HepG2 (cell line): ENCODE results near the gene CDC20. TPM values are rescaled to one million over a fixed set of nuclear protein-coding genes. Genes with fewer than 3 reads are reported as not detected.

Experiments used
- ARNTL ChIP-seq: sonication (generic); formaldehyde crosslinking; IDR thresholded peaks from 2 replicates; pipeline ENCODE4 v1.4.0; 2020; ENCODE audit warnings: mild to moderate bottlenecking, missing genetic modification reagents
- ATF3 ChIP-seq: sonication (generic); formaldehyde crosslinking; IDR thresholded peaks from 2 replicates; pipeline ENCODE4 v1.4.0; 2020; ENCODE audit warnings: missing genetic modification reagents
- CBX5 ChIP-seq: sonication (generic); formaldehyde crosslinking; IDR thresholded peaks from 2 replicates; pipeline ENCODE4 v1.4.0; 2020; ENCODE audit warnings: missing genetic modification reagents, borderline replicate concordance
- CREM ChIP-seq, 2 experiments: sonication (generic) in 1 of 2; formaldehyde crosslinking in 1 of 2; IDR thresholded peaks; 2 replicates each; pipeline versions ENCODE4 v1.4.0 to v1.6.1; 2016 to 2020; ENCODE audit warnings: antibody characterized with exemption in 1 of 2, mild to moderate bottlenecking in 1 of 2, missing genetic modification reagents in 1 of 2
- ELF4 ChIP-seq: sonication (generic); formaldehyde crosslinking; IDR thresholded peaks from 2 replicates; pipeline ENCODE4 v1.5.0; 2020; ENCODE audit warnings: missing genetic modification reagents, mild to moderate bottlenecking, moderate library complexity, borderline replicate concordance
- ESRRA ChIP-seq: sonication (generic); formaldehyde crosslinking; IDR thresholded peaks from 2 replicates; pipeline ENCODE4 v1.5.1; 2020; ENCODE audit warnings: mild to moderate bottlenecking, low read depth, missing genetic modification reagents
- LCORL ChIP-seq, 2 experiments: fragments of 450-650 bp in 1 of 2; sonication (generic) in 1 of 2; formaldehyde crosslinking in 1 of 2; IDR thresholded peaks; 2 replicates each; pipeline versions ENCODE4 v1.5.0 to v1.6.1; 2017 to 2020; ENCODE audit warnings: antibody characterized with exemption in 1 of 2, missing genetic modification reagents in 1 of 2
- MAFG ChIP-seq: sonication (generic); formaldehyde crosslinking; IDR thresholded peaks from 2 replicates; pipeline ENCODE4 v1.5.1; 2020; ENCODE audit warnings: mild to moderate bottlenecking, missing genetic modification reagents
- NR3C1 ChIP-seq: sonication (generic); formaldehyde crosslinking; IDR thresholded peaks from 2 replicates; pipeline ENCODE4 v1.4.0; 2020; ENCODE audit warnings: missing genetic modification reagents
- SATB2 ChIP-seq: sonication (generic); formaldehyde crosslinking; IDR thresholded peaks from 2 replicates; pipeline ENCODE4 v1.5.0; 2020; ENCODE audit warnings: missing genetic modification reagents
- SUZ12 ChIP-seq: fragments of 150-350 bp; IDR thresholded peaks from 2 replicates; pipeline ENCODE4 v1.6.1; 2014; ENCODE audit warnings: low read depth, low read length
- TAF1 ChIP-seq: sonication (generic); formaldehyde crosslinking; IDR thresholded peaks from 2 replicates; pipeline ENCODE4 v1.4.0; 2020; ENCODE audit warnings: missing genetic modification reagents
- YEATS2 ChIP-seq: sonication (generic); formaldehyde crosslinking; IDR thresholded peaks from 2 replicates; pipeline ENCODE4 v1.4.0; 2020; ENCODE audit warnings: missing genetic modification reagents, borderline replicate concordance
- ZFP36L1 ChIP-seq: sonication (generic); formaldehyde crosslinking; IDR thresholded peaks from 2 replicates; pipeline ENCODE4 v1.8.0; 2022; ENCODE audit warnings: mild to moderate bottlenecking, missing genetic modification reagents, moderate library complexity
- ZNF432 ChIP-seq: sonication (generic); formaldehyde crosslinking; IDR thresholded peaks from 2 replicates; pipeline ENCODE4 v1.5.0; 2020; ENCODE audit warnings: missing genetic modification reagents, mild to moderate bottlenecking, borderline replicate concordance
- ZNF652 ChIP-seq: IDR thresholded peaks from 2 replicates; pipeline ENCODE4 v1.6.1; 2016; ENCODE audit warnings: low read depth, borderline replicate concordance
- ZNF691 ChIP-seq: sonication (generic); formaldehyde crosslinking; IDR thresholded peaks from 2 replicates; pipeline ENCODE4 v1.4.0; 2020; ENCODE audit warnings: missing genetic modification reagents, low read depth, mild to moderate bottlenecking, borderline replicate concordance
- ZNF790 ChIP-seq: sonication (generic); formaldehyde crosslinking; IDR thresholded peaks from 2 replicates; pipeline ENCODE4 v1.8.0; 2022; ENCODE audit warnings: missing genetic modification reagents, mild to moderate bottlenecking, borderline replicate concordance
- polyA plus RNA-seq, 8 experiments: library from polyadenylated mRNA; depleted of rRNA in 3 of 8; stranded (reverse) in 7 of 8; unstranded in 1 of 8; fragments of >200 nt; fragmentation: Illumina TruSeq in 4 of 8; extraction: Trizol in 4 of 8; gene quantifications; 2 replicates each; pipeline versions ENCODE4 v1.2.1 to v1.2.3, GENCODE V29; 2011 to 2016; ENCODE audit warnings: low read depth in 4 of 8, missing spikeins in 1 of 8, mixed read lengths in 1 of 8; ENCODE audit not compliant: insufficient read depth in 1 of 8
- total RNA-seq, 5 experiments: library from RNA; depleted of rRNA; stranded (reverse); fragments of >200 nt; fragmentation: Illumina TruSeq; extraction: Trizol; gene quantifications; 2 replicates each; pipeline ENCODE4 v1.2.3, GENCODE V29; 2016; ENCODE audit warnings: low read depth in 1 of 5
- TF ChIP-seq, protein P1 (sequence below): sonication (generic); formaldehyde crosslinking; IDR thresholded peaks from 2 replicates; pipeline ENCODE4 v1.4.0; 2020; ENCODE audit warnings: missing genetic modification reagents
- TF ChIP-seq, protein P2 (sequence below): sonication (generic); formaldehyde crosslinking; IDR thresholded peaks from 2 replicates; pipeline ENCODE4 v1.8.0; 2022; ENCODE audit warnings: mild to moderate bottlenecking, missing genetic modification reagents, moderate library complexity

The CDC20 gene
- total and polyA plus RNA-seq, 2 of the 13 experiments (the other 11 are each of a cell fraction or from before 2014, with no cell fraction given), result 57.9 to 90.0 TPM

DNA sequence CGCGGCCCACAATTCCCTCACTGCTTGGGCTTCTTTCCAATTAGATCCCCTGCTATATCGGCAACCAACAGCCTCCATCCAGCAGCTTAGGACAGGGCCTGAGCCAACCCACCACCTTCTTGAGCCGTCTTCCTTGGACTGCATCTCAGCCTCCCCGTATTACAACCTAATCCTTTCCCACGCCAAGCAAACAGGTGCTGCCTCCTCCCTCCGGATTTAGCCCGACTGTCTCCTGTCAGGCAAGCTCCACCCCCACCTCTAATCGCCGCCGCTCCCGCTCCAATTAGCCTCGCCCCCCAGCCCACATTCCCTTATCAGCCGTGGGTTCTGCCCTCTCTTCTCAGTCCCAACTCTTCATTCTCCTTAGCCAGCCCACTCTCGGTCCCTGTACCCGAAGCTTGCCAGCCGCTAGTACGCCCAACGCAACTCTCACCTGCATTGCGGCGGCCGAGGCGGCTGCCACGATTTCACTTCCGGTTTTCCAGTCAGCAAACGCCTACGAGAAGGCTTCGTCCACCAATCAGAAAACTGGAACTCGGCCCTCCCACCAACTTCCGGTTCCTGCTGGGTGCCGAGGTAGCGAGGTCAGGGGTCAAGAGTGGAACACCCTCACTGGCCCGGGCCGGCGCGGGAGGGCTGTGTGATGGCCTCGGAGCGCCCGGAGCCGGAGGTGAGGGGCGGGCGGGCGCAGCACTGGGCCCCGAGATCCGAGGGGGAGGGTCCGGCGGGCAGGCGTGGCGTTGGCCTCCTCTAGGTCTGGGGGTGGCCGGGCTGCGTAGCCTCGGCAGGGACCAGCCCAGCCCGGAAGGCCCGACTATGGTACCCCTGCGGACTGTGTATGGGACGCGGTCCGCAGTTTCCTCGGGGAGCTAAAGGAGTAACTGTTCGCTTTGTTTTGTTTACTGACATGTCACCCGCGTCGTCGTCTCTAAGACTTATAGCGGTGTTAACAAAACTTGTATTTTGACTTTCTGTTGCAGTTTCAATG, 30.8 kb downstream of the CDC20 start, which contains the start of the genes MED8 and SZT2 (continued):
- TF ChIP-seq ZFP36L1 (no peak), SUZ12 (no peak), ZNF652 (CRISPR knock-in tag) (peak; percentile 56; the same call in 1 of the 2 replicates), YEATS2 (CRISPR knock-in tag) (peak; percentile 92), SATB2 (CRISPR knock-in tag) (no peak), ZNF790 (CRISPR knock-in tag) (peak; percentile 53; the same call in 1 of the 2 replicates), LCORL (IDR thresholded peaks at IDR 0.05) (no peak), LCORL (CRISPR knock-in tag; IDR thresholded peaks at IDR 0.05) (peak; percentile 78; the same call in 1 of the 2 replicates), ARNTL (CRISPR knock-in tag) (no peak), CBX5 (no peak), MAFG (CRISPR knock-in tag) (no peak), ESRRA (CRISPR knock-in tag) (peak; percentile 57), CREM (IDR thresholded peaks at IDR 0.05) (peak; percentile 85), CREM (CRISPR knock-in tag; IDR thresholded peaks at IDR 0.05) (no peak), ZNF432 (no peak), ATF3 (CRISPR knock-in tag) (no peak), TAF1 (peak; percentile 77), NR3C1 (CRISPR knock-in tag) (no peak), ZNF691 (no peak), ELF4 (CRISPR knock-in tag) (peak; percentile 93)
- TF ChIP-seq, protein P1, sequence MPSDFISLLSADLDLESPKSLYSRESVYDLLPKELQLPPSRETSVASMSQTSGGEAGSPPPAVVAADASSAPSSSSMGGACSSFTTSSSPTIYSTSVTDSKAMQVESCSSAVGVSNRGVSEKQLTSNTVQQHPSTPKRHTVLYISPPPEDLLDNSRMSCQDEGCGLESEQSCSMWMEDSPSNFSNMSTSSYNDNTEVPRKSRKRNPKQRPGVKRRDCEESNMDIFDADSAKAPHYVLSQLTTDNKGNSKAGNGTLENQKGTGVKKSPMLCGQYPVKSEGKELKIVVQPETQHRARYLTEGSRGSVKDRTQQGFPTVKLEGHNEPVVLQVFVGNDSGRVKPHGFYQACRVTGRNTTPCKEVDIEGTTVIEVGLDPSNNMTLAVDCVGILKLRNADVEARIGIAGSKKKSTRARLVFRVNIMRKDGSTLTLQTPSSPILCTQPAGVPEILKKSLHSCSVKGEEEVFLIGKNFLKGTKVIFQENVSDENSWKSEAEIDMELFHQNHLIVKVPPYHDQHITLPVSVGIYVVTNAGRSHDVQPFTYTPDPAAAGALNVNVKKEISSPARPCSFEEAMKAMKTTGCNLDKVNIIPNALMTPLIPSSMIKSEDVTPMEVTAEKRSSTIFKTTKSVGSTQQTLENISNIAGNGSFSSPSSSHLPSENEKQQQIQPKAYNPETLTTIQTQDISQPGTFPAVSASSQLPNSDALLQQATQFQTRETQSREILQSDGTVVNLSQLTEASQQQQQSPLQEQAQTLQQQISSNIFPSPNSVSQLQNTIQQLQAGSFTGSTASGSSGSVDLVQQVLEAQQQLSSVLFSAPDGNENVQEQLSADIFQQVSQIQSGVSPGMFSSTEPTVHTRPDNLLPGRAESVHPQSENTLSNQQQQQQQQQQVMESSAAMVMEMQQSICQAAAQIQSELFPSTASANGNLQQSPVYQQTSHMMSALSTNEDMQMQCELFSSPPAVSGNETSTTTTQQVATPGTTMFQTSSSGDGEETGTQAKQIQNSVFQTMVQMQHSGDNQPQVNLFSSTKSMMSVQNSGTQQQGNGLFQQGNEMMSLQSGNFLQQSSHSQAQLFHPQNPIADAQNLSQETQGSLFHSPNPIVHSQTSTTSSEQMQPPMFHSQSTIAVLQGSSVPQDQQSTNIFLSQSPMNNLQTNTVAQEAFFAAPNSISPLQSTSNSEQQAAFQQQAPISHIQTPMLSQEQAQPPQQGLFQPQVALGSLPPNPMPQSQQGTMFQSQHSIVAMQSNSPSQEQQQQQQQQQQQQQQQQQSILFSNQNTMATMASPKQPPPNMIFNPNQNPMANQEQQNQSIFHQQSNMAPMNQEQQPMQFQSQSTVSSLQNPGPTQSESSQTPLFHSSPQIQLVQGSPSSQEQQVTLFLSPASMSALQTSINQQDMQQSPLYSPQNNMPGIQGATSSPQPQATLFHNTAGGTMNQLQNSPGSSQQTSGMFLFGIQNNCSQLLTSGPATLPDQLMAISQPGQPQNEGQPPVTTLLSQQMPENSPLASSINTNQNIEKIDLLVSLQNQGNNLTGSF (CRISPR knock-in tag), result peak; percentile 57
- TF ChIP-seq, protein P2, sequence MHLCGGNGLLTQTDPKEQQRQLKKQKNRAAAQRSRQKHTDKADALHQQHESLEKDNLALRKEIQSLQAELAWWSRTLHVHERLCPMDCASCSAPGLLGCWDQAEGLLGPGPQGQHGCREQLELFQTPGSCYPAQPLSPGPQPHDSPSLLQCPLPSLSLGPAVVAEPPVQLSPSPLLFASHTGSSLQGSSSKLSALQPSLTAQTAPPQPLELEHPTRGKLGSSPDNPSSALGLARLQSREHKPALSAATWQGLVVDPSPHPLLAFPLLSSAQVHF (CRISPR knock-in tag), result 0 out of 2 replicates have a peak, but pooled peaks have one; percentile 60
